ENCODE results near the gene ZG16B. TPM values are rescaled to one million over a fixed set of nuclear protein-coding genes. Genes with fewer than 3 reads are reported as not detected.

Gene ZG16B
- total RNA-seq, 2 donors from 2014 or later: 37.1 to 268 TPM

DNA sequence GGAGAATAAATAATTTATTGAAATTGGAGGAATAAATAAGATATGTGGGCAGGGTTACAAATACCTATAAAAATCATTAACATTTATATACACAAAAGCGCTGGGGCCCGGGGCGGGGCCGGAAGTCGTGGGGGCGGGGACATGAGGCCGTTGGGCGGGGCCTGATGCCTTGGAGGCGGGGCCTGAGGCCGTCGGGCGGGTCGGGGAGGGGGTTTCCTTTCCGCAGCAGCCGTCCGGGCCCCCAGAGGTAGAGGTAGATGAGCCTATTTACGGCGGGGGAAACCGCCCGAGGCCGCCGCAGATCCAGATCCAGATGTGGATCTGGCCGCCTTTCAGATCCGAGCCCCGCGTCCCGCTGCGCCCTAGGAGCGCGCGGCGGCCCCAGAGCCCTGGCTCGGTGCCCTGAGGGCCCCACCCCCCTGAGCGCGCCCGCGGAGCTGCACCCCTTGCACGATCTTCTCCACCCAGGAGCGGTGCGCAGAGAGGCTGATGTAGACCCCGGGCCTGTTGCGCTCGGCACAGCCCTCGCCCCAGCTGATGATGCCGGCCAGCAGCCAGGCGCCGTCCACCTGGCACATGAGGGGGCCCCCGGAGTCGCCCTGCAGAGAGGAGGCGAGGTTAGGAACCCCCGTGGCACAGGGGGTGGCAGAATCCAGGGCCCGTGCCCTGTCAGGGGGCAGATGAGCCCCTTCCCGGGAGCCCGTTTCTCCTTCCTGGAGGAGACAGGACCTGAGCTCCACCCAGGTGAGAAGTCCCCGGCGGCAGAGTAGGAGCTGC lies 22.8 kb downstream of the ZG16B start:
- no peaks in the 10 kb centered on the region for H3K27me3 ChIP-seq (replicated peaks; ENCODE audit: insufficient read depth)
- DNase-seq (ENCODE audit: low spot score): no peak
- H3K4me1 ChIP-seq (replicated peaks): no peaks in the 10 kb centered on the region
- no peak overlapping the region for H3K27ac ChIP-seq
- no peaks in the 10 kb centered on the region for H3K9me3 ChIP-seq
- intact Hi-C loops (cut with DNase I): no loop called here
- TF ChIP-seq POLR2AphosphoS5 (IDR thresholded peaks at IDR 0.05) (no peak), POLR2A (IDR thresholded peaks at IDR 0.05) (no peak)
- TF ChIP-seq, protein P1, sequence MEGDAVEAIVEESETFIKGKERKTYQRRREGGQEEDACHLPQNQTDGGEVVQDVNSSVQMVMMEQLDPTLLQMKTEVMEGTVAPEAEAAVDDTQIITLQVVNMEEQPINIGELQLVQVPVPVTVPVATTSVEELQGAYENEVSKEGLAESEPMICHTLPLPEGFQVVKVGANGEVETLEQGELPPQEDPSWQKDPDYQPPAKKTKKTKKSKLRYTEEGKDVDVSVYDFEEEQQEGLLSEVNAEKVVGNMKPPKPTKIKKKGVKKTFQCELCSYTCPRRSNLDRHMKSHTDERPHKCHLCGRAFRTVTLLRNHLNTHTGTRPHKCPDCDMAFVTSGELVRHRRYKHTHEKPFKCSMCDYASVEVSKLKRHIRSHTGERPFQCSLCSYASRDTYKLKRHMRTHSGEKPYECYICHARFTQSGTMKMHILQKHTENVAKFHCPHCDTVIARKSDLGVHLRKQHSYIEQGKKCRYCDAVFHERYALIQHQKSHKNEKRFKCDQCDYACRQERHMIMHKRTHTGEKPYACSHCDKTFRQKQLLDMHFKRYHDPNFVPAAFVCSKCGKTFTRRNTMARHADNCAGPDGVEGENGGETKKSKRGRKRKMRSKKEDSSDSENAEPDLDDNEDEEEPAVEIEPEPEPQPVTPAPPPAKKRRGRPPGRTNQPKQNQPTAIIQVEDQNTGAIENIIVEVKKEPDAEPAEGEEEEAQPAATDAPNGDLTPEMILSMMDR (IDR thresholded peaks at IDR 0.05): no peak
- H3K4me3 ChIP-seq: no peak overlapping the region
- H3K36me3 ChIP-seq: no peaks in the 10 kb centered on the region
- WGBS: 59% methylated on average over 54 of the region's 56 CpGs

DNA sequence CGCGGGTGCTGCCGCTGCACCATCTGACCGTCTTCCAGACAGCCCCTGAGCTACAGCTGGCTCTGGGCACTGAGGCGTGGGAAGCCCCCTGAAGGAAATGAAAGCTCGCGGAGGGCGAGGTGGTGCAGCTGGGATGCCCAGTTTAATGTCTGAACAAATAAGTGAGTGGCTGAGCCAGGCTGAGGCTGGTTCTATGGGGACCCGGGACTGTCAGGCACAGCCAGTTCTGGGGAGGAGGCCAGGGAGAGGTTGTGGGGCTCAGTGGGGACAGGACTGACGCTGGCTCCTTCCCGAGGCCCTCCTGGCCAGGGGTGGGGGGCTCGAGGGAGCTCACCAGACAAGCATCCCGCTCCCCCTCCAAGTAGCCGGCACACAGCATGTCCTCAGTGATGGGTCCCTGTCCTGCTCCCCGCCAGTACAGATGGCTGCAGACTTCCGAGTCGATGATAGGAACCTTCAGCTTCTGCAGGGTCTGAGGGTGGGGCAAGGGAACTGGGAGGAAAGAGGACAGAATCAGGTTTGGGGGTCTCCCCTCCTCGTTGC lies 23.5 kb downstream of the ZG16B start:
- no peak for DNase-seq (ENCODE audit: low spot score)
- no peak overlapping the region for H3K4me3 ChIP-seq
- no peaks in the 10 kb centered on the region for H3K36me3 ChIP-seq
- no peaks in the 10 kb centered on the region for H3K27me3 ChIP-seq (replicated peaks; ENCODE audit: insufficient read depth)
- intact Hi-C loops (cut with DNase I): no loop called here
- H3K9me3 ChIP-seq: no peaks in the 10 kb centered on the region
- TF ChIP-seq POLR2AphosphoS5 (IDR thresholded peaks at IDR 0.05): no peak
- TF ChIP-seq, protein P1 (IDR thresholded peaks at IDR 0.05): no peak
- no peak for TF ChIP-seq POLR2A (IDR thresholded peaks at IDR 0.05)
- H3K27ac ChIP-seq: no peak overlapping the region
- 83% methylated on average over 18 of the region's 18 CpGs for WGBS
- H3K4me1 ChIP-seq (replicated peaks): no peaks in the 10 kb centered on the region

DNA sequence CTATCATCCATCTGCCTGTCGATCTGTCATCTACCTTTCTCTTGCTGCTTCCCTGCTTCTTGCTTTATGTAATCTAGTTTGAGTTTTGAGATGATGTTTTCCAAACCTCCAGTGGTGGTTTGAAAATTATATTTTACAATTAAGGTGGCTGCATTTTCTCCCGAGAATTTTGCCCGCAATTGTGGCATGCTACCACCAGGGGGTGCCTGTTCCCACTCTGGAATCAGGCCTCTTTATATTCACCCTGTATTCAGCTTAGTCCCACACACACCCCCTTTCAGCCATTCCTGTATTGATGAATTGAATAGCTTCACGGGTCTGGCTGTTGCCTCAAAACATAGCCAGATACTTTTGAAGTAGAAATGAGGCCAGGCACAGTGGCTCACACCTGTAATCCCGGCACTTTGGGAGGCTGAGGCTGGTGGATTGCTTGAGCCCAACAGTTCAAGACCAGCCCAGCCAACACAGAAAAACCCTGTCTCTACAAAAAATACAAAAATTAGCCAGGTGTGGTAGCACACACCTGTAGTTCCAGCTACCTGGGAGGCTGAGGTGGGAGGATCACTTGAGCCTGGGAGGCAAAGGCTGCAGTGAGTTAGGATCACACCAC lies 24.7 kb downstream of the ZG16B start:
- H3K27ac ChIP-seq: no peak overlapping the region
- WGBS: 60% methylated on average over 5 of the region's 5 CpGs
- TF ChIP-seq, protein P1 (IDR thresholded peaks at IDR 0.05): peak in 3 of 4 experiments; percentile 8 to 27 (median 23)
- no peak for TF ChIP-seq POLR2A (IDR thresholded peaks at IDR 0.05)
- intact Hi-C loops (cut with DNase I): no loop called here
- no peaks in the 10 kb centered on the region for H3K27me3 ChIP-seq (replicated peaks; ENCODE audit: insufficient read depth)
- DNase-seq (ENCODE audit: low spot score): no peak
- H3K9me3 ChIP-seq: no peaks in the 10 kb centered on the region
- H3K4me1 ChIP-seq (replicated peaks): no peaks in the 10 kb centered on the region
- H3K4me3 ChIP-seq: no peak overlapping the region
- no peaks in the 10 kb centered on the region for H3K36me3 ChIP-seq

DNA sequence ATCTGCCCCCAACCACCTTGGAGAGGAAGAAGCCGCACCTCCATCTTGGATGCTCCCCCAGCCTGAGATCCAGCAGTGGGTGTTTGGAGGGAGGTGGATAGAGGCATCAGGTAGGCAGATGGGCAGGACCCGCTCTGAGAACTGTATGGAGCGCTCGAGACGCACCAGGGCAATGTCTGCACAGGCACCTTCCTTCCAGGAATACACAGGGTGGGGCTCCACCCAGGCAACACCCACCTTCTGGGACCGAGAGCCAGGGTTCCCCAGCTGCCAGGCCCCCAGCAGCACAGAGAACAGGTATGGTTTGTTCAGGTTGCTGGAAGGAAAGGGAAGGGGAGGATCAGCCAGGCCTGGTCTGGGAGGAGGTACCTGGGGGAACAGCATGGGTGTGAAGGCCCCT lies 25.4 kb downstream of the ZG16B start:
- H3K36me3 ChIP-seq: no peaks in the 10 kb centered on the region
- no peaks in the 10 kb centered on the region for H3K9me3 ChIP-seq
- H3K4me1 ChIP-seq (replicated peaks): no peaks in the 10 kb centered on the region
- intact Hi-C loops (cut with DNase I): no loop called here
- no peaks in the 10 kb centered on the region for H3K27me3 ChIP-seq (replicated peaks; ENCODE audit: insufficient read depth)
- WGBS: 83% methylated on average over 6 of the region's 6 CpGs
- H3K27ac ChIP-seq: no peak overlapping the region
- no peak for DNase-seq (ENCODE audit: low spot score)
- H3K4me3 ChIP-seq: no peak overlapping the region
- TF ChIP-seq POLR2A (IDR thresholded peaks at IDR 0.05) (no peak), POLR2AphosphoS5 (IDR thresholded peaks at IDR 0.05) (no peak)
- TF ChIP-seq, protein P1 (IDR thresholded peaks at IDR 0.05): no peak

Measured in prostate gland (tissue), 2 donors.